NCI-H1417 treated with DMSO at 0.1 percent for 48 hours (cell line): ENCODE results near the gene LIN7C.

Experiments used
- DNase-seq: peaks from one replicate; lab custom pipeline; 2025; lab: John Stamatoyannopoulos, UW

The LIN7C gene

GRCh38 chr11:27447288-27448183, 59.0 kb downstream of the LIN7C start:
- DNase-seq = no peak

DNA sequence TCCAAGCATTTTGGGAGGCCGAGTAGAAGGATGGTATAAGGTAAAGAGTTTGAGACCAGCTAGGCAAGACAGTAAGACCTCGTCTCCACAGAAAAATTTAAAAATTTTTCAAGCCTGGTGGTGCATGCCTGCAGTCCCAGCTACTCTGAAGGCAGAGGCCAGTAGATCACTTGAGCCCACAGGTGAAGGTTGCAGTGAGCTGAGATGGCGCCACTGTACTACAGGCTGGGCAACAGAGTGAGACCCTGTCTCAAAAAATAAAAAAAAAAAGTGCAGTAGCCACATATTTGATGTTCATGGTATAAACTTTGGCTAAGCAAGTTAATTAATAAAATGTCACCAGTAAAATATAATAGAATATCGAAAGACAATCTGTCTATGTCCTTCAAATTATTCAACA, 60.9 kb downstream of the LIN7C start:
- no peak for DNase-seq

DNA sequence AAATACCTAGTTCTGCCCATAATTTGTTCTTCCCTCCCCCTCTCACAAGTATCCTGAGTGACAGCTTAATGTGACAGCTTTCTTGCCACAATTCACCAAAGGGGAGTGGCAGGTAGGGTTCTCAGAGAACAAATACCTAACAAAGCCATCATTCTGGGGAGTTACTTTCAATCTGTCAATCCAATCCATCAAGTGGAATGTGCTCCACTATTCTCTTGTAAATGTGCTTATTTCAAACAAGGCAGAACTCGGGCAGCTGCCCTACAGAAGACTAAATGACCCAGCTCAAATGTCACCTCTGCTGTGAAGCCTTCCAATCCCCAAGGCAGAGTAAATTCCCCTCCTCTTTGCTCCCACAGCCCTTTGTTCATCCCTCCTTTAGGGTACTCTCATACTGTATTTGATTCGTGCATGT, 61.8 kb downstream of the LIN7C start:
- DNase-seq = peak; percentile 80
